Activated T-helper 1 cell treated with Interleukin-2 at 50 U/mL for 16 hours (primary cell): ENCODE results near the gene ULBP1.
"Not testable (repeated sequence)": the region's sequence is repeated elsewhere in the genome, so short reads cannot be mapped to it uniquely, and the experiment has no call there.

ENCODE experiments used
- DNase-seq: peaks from one replicate; pipeline ENCODE4 v3.0.0-alpha.2; 2020; ENCODE audit warnings: low read depth

ULBP1 gene

DNA sequence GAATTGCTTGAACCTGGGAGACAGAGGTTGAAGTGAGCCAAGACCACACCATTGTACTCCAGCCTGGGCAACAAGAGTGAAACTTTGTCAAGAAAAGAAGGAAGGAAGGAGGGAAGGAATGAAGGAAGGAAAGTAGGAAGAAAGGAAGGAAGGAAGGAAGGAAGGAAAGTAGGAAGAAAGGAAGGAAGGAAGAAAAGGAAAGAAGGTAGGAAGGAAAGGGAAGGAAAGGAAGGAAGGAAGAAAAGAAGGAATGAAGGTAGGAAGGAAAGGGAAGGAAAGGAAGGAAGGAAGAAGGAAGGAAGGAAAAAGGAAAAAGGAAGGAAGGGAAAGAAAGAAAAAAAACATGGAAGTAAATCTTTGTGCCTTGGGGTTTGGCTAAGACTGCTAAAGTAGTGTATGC, 11.7 kb downstream of the ULBP1 start:
- no peak for DNase-seq

DNA sequence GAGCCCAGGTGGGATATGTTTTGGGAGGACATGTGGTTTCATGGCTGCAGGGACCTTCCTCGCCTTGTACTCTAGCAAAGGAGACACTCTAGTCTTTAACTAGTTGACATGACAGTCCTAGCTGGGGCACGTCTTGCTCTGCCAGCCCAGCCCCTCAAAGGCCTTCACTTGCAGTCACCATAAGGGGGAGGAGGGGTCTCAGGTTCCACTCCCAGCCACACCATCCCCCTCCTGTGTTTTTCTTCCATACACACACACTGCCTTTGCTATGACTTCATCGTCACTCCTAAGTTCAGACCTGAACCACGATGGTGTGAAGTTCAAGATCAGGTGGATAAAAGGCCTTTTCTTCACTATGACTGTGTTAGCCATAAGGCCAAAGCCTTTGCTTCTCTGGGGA, 13.5 kb downstream of the ULBP1 start:
- no peak for DNase-seq

DNA sequence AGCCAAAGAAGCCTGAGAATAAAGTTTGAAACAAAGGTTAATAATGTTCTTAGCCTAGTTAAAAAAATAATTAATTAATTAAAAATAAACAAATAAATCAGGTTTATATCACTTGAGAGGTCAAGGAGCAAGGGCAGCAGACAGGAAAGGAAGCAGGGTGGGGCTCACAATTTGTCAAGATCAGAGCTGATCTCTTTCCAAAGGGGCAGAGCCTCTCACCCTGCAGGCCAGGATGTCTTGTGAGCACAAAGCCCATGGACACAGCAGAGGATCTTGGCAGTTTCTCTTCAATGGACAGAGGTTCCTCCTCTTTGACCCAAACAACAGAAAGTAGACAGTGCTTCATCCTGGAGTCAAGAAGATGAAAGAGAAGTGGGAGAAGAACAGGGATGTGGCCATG, 14.9 kb downstream of the ULBP1 start:
- DNase-seq, result no peak

DNA sequence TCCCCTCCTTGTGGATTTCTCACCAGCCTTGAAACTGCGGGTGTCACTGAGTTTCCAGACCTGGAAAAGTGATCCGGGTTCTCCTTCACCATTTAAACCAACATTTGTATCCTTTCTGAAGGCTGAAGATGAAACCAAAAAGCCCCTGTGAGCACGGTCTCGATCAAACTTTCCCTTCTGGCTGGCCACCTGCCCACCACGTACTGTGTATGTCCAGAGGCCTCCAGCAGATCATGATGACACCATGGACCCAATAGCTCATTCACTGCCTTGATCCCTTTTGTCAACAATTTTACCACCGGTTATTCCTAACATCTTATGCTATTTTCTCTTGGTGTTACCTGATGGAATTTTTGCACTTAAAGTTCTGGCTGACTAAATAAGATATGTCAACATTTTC, 15.6 kb downstream of the ULBP1 start:
- DNase-seq, result no peak

DNA sequence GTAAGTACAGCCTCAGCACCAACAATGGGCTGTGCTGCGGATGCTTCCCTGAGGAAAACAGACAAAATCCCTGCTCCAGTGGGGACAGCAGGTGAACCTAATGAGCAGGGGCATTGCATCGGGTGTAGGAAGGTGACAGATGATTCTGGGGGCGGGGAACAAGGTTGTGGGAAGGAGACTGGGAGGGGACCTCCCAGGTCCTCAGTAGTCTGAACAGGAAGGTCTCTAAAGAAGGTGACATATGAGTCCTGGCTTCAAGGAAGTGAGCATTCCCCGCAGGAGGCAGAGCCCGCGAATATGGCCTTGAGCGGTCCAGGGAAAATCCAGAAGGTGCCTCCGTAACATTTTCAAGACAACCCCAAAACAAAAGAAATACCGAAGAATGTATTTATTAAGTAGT, 19.4 kb downstream of the ULBP1 start:
- no peak for DNase-seq

DNA sequence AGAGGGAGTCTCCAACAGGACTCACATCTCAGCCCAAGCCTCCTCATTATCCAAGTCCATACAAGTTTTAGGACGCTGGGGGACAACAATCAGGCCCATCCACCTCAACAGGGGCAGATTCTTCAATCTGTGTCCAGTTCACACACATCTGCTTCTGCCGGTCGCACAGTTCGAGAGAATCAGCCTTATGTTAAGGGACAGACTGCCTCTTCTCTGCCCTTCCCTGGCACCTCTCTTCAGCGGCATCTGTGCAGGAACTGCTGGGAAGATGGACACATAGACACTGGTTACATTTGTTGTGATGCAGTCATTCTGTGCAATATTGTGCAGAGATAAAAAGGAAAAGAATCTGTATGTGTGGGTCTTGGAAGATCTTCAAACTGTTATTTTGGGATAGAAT, 21.0 kb downstream of the ULBP1 start:
- DNase-seq, result no peak

DNA sequence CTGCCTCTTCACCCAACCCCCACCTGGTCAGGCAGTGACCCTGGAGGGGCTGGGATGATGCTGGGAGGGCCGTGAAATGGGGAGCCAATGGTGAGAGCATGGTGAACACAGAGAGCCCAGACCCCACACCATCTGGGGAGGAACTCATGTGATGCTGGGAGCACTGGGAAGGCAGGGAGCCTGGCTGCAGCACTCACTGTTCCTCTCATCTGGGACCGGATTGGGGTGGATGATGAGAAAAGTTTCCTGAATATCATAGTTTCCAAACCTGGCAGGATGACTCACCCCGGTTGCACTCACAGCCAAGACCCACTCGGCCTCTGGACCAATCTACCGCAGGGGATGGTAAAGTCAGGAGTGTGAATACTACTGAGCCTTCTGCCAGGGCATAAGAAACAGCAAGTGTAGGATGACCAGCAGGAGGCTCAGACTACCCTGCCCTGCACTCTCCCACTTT, 21.8 kb downstream of the ULBP1 start:
- no peak for DNase-seq

DNA sequence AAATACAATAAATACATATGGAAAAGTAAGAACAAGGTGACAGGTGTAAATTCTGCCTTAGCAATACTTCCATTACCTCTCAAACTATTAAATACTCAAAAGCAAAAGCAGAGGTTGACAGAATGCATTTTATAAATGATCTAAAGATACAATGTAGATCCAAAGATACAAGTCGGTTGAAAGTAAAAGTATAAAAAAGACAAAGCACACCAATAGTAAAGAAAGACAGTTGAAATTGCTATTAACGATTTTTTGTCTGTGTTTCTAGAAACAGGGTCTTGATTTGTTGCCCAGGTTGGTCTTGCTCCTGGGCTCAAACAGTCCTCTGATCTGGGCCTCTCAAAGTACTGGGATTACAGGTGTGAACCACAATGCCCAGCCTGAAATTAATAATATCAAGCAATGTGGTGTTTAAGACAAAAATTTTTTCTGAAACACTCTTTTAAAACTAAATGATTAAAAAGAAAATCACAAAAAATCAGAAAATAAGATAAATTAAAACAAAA, 23.9 kb downstream of the ULBP1 start:
- DNase-seq, result no peak

DNA sequence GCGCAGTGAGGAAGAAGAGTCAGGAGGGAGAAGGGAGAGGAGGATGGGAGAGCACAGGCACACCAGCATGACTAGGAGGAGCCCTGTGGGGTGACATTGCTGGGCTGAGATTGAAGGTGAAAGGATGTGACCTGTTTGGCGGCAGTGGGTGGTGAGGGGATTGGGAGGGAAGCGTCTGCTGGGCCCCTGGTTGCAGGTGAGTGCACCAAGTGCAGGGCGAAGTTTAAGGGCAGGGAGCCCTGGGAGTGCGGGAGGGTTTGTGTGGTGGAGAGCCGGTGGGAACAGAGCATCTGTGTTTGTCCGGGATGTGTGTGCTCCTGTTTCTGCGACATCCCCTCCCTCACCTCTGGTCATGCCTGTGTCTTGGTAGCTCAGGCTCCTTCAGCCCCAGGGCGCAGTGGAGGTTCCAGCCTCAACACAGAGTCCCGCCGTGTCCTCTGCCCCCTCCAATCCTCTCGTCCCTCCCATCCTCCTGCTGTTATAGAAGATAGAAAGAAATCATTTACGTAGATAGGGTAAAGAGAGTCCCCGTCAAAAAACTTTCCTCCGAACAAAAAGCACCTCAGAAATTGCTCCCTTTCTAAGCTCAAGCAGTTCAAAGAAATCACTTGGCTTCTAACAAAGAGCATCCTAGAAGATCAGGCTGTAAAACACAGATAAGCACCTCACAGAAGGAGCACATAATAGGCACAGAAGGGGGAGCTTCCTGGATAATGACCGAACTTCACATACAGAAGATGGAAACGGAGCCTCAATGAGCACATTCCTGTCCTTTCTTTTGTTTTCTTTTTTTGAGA, 25.0 kb downstream of the ULBP1 start:
- no peak for DNase-seq

DNA sequence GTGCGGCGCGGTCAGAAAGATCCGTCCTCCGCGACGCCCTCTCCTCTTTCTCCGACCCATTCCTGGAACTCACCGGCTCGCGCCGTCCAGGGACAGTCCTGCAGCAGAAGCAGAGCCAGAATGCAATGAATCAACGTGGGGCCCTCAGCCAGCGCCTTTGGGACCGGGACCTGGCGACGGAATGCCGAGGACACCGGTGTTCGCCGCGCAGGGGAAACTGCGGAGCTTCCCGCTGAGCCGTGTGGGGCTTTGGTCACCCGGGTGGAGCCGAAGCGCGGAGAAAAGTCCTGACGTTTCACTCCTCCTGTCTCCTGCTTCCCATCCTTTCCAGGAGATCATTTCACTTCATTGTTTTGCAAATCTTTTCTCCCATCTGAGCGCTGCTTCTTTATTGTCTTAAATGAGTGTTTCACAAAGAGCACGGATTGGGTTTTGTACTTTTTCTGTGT, 26.5 kb downstream of the ULBP1 start:
- DNase-seq, result no peak

DNA sequence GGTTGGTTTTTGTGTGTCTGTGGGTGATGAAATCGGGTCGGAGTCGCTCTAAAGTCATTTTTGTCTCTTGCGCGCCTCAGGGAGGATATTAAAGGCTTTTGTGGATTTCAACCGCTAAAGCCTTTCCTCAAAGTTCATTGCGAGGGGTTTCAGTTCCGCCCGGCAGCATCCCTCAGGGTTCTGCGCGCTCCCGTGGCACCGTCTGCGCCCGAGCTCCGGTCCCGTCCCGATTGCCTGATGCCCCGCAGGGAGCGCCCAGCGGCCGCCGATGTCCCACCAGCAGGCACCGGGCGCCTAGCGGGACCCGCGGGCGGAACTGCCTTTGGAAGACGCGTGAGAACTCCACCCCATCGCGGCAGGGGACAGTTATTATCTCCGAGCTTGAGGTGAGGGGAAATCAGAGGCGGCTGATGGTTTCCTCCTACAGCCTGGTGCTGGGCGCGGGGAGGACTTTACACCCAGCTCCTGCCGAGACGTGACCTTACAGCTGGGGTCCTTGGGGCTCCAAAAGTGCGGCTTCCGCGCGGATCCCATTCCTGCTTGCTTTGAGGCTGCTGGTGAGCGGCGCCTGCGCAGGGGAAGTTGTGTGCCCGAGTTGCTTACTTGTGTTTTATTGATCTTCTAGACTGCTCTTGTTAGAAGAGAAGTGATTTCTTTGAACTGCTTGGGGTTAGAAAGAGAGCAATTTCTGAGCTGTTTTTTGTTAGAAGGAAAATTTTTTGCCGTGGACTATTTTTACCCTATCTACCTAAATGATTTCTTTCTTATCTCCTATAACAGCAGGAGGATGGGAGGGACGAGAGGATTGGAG, 27.1 kb downstream of the ULBP1 start:
- no peak for DNase-seq

DNA sequence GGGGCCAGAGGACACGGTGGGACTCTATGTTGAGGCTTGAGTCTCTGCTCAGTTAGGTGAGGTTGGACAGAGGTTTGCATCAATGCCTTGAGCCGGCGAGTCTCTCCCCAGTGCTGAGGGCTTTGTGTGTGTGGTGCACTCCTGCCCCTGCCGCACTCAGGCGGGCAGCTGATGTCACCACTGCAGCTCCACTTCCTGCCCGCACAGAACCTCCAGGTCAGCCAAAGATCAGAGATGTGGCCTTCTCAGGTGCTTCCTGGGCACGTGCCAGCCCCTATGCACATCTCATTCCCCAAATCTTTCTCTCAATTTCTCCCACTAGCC, 27.7 kb downstream of the ULBP1 start:
- DNase-seq, result not testable (repeated sequence)

DNA sequence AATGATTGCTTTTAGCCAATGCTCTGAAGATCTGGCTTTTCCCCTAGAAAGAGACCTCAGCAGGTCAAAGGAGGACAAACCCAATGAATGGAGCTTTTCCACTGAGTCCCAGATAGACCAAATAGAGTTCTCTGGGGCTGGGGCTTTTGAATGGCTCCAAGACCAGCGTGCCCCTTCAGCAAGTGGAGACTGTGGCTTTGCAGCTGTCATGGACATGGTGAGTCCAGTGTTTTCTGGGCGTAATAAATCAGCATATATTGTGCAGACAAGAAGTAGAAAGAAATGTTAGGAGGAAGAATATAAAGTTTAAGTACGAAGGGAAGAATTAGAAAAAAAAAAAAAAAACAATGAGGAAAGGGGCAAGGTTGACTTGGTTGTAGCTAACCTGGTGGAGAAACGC, 28.1 kb downstream of the ULBP1 start:
- DNase-seq, result no peak

DNA sequence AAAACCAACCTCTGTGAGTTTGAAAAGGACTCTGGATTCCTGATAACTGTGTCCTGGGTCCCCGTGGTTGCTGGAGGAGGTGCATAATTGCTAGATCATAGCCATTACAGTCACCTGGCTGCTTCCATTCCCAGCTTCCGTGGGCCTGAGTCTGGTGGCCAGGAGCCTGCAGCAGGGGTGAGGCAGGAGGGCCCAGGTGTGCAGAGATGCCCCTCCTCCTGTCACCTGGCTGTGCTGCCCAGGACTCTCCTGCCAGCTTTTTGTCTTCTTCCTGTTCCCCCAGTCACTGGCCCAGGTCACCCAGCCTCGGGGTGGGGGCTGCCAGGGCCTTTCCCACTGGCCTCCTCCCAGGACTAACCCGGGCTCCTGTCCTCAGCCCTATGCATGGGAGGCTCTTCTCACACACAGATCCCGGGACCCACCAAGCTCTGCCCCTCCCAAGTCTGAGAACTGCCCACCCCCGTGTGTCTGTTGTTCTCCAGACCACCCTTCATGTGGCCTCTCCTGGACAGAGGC, 31.6 kb downstream of the ULBP1 start:
- DNase-seq, result no peak

DNA sequence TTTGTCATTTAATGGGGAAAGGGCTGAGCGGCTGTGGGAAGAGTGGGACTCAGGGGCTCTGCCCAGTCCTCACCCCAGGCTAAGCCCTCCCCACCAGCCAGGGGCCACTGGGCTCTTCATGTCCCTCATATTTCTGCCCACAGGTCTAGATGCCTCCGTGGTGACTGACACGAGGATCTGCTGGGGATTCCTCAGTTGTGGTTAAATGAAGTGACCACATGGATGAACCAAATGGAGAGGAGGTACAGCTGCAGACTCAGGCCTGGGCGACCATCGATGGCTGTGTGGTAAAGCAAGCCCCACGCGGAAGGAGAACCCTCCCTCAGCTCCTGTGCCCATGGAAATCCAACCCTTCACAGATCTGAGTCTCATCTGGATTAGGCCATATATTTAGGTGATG, 32.2 kb downstream of the ULBP1 start:
- DNase-seq, result no peak

DNA sequence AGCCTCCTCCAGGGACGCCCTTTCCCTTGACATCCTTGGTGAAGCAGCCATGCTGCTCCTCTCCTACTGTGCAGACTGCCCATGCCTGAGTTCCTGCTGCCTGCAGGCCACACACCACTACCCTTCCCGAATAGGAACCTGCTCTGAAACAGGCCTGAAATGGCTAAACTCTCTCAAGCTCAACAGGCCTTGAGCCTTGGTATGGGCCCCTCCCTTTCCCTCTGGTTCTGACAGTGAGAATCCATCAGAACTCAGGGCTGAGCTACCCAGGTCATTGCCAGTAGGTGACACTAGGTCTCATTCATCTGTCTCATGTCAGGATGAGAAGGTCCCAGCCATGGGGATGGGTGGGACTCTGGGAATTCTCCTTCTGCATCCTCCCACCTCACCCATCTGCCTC, 35.9 kb downstream of the ULBP1 start:
- DNase-seq, result no peak

DNA sequence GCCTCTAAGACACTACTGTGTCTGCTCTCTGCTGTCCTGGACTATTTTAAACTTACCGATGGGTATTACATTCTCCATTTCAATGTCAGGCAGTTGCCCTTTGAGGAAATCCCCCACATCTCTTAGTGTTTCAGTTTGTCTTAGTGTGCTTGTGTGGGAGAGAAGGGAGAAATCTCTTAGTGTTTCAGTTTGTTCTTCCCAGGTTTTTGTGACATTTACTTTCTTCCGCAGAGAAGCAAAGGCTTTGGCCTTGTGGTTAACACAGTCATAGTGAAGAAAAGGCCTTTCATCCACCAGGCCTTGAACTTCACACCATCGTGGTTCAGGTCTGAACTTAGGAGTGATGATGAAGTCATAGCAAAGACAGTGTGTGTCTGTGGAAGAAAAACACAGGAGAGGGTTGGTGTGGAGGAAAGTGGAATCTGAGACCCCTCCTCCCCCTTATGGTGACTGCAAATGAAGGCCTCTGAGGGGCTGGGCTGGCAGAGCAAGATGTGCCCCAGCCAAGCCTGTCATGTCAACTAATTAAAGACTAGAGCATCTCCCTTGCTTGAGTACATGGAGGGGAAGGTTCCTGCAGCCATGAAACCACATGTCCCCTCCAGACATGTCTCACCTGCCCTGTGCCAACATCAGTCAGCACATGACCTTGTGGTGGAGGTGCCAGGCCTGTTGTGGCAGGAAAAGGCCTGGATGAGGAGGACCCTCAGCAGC, 37.7 kb downstream of the ULBP1 start:
- DNase-seq, result no peak

DNA sequence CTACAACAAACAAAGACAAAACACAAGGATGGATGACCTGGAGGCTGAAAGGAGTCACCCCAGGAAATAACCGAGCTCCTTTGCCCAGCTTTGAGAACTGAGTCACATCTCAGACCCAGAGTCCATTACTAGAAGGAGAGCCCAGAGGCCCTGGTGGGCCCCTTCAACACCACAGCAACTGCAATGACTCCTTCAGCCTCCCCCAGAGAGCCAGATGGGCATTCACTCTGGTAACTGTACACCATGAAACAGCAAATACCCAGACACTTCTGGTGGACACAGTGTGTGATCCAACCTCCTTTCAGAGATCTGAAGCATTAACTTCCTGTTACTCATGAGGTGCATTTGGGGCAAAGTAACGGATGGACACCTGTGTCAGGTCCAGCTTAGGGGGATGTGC, 39.0 kb downstream of the ULBP1 start:
- DNase-seq, result no peak

DNA sequence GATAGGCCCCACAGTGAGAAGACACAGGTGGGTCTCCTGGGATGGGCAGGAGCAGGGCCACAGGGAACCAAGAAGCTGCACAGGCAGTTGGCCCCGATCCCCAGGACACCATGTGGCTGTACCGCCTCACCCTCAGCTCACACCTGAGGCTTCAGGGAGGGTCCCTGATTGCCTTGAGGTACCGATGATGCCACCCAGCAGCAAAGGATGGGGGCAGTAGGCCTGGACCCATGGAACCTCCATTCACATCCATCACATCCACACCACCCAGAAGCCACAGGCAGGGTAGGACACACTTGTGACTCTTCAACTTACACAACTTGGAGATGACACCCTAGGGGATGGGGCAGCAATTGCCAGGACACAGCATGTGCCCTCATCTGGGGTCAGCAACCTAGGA, 39.9 kb downstream of the ULBP1 start:
- DNase-seq, result not testable (repeated sequence)

DNA sequence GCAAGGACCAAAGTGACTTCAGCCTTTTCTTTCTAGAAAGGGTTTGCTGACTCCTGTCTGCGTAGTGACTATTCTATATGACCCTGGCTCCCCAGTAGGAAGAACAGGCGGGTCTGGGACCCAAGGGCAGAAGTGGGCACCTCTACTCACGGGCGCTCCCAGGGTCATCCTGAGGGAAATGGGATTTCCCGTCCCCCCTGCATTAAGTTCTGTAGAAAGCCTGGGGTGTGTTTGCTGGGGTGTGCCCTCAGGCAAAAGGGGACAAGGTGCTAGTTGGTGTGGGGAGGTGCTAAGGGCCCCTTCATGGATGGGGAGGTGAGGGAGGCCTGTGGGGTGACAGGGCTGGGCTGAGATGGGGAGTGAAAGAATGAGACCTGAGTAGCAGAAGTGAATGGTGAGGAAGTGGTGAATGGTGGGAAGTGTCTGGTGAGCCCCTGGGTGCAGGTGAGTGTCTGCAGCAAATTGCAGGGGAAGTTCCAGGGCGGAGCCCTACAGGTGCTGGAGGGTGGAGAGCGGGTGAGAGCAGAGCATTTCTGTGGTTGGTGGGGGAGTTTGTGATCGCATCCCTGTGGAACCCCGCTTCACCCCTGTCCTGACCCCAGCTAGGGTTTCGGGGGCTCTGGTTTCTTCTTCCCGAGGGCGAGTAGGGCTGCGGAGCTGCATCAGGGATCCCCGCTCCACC, 40.5 kb downstream of the ULBP1 start:
- DNase-seq, result no peak

DNA sequence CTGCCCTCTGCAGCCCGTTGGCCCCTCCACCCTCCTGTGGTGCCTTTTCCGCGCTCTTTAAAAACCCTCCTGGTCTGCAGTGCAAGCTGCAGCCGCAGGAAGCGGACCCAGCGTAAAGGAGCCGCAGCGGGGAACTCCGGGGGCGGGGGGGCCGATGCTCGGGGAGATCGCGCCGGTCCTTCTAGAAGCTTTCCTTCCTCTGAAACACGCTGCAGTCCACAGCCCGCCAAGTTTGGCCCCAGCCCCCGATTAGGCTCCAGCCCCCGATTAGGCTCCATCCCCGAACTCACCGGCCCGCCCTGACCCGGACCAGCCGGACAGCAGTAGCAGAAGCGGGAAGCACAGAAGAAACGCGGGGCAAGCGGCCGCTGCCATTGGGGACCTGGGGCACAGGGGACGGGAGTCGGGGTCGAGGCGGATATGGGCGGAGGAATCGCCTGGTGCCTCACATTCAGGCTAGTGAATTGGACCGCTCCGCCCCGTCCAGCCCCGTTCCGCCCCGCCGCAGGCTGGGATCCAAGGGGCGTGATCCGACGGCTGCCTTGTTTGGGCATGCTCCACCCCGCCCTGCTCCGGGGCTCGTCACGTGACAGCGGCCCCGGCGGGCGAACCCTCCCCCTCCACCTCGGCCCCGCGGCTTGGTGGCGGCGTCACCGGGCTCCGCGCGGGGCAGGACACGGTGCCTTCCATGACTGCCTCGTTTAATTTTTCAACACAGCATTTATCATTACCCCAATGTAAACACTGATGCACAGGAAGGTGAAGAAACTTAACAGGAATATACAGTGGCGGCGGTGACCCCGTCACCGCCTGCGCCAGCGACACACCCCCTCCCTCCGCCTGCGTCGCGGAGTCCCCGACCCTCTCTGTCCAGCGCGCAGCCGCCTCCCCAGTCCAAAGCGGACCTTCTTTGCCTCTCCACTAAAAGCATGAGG, 41.3 kb downstream of the ULBP1 start:
- peak; percentile 80 for DNase-seq
